Effector CD4-positive, alpha-beta T cell (primary cell): ENCODE measurements around the gene PIK3R3.

Source experiments
- DNase-seq: peaks from one replicate; pipeline ENCODE4 v3.0.0-alpha.2; 2020
- total RNA-seq: gene quantifications from one replicate; lab custom pipeline; 2026; lab: John Stamatoyannopoulos, UW

The PIK3R3 gene
- 0.75 reads per million for total RNA-seq

DNA sequence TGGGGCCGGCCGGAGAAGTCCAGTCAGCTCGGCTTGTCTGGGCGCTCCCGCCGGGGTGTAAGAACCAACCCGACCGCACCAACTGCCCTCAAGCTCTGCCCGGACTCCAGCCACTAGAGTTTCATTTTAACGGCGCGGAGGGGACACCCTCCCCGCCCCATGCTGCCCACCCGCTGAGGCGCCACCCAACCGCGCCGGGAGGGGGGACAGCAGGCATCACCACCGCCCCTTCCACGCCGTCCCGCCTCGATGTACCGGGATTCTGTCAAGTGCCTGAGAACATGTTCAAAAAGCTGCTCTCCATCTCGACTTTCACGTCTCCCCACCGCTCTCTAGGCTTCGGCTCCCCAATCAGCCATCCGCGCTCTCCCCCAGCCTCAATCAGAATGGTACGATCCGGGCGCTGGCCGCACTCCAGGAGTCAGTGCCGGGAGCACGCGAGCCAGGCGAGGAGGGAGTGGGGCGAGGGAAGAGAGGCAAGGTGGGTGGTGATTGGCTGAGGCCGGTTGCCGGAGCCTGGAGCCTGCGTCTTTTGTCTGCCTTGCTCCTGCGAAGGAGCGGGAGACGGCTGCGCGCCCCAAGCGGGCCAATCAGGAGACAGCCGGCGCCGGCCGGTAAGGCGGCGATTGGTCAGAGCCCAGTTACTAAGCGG, at the start of gene PIK3R3:
Gene PIK3R3 (minus strand): TSS at position 101 of the 652 bp plus-strand sequence. CDS start 677 bp downstream, outside the sequence.
- peak; percentile 68 for DNase-seq

DNA sequence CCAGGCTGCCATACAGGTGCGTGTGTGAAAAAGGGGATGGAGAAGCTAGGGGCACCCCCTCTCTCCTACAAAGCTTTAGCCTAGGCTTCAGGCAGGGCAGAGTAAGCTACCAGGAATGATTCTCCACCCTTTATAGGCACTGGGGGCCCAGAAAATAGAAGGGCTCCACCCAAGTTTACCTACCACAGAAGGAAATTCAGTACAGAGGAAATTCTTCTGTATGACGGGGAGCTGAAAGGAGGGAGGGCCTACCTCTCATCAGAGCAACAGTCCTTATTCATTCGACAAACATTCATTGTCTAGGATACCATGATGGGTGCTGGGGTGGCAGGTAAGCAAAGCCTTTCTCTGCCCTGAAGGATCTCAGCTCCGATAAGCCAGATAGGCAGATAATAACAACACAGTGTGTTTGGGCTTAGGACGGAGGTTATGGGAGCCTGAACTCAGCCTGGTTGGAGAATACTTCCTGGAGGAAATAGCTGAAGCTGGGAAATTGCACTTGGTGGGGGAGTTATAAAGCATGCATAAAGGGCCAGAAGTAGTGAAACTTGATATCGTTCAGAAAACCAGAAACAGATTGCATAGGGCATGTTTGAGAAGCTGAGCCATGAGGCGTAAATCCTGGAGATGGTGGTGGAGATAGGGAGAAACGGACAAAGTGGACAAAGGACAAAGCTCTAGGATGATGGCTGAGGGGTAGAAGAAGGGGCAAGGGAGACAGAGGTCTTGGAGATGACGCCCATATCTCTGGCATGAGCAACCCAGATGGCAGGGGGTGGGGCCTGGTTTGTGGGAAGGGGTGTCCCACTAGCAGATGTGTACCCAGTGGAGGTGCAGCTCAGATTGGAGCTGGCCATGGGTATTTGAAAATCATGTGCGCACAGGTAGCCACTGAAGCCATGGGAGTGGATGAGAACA, 49.2 kb upstream of the PIK3R3 start:
- no peak for DNase-seq

DNA sequence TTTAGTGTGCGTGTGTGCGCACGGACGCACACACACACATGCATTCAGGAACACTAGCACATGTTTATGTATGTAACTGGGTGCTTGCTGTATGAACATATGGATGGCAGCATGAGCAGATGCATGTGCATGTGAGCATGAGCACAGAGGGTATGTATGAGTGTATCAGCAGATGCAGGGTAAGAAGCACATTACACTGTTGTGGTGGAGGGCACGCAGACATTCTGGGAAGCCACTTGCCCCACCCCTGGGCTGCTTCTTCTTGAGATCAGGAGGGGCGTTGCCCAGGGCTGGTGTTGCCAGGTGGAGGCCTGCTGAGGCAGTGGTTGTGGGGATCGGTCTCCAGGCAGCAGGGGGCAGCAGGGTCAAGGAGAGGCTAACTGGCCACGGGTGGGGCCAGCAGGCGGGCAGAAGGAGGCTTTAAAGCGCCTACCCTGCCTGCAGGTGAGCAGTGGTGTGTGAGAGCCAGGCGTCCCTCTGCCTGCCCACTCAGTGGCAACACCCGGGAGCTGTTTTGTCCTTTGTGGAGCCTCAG, 47.7 kb upstream of the PIK3R3 start:
- no peak for DNase-seq

DNA sequence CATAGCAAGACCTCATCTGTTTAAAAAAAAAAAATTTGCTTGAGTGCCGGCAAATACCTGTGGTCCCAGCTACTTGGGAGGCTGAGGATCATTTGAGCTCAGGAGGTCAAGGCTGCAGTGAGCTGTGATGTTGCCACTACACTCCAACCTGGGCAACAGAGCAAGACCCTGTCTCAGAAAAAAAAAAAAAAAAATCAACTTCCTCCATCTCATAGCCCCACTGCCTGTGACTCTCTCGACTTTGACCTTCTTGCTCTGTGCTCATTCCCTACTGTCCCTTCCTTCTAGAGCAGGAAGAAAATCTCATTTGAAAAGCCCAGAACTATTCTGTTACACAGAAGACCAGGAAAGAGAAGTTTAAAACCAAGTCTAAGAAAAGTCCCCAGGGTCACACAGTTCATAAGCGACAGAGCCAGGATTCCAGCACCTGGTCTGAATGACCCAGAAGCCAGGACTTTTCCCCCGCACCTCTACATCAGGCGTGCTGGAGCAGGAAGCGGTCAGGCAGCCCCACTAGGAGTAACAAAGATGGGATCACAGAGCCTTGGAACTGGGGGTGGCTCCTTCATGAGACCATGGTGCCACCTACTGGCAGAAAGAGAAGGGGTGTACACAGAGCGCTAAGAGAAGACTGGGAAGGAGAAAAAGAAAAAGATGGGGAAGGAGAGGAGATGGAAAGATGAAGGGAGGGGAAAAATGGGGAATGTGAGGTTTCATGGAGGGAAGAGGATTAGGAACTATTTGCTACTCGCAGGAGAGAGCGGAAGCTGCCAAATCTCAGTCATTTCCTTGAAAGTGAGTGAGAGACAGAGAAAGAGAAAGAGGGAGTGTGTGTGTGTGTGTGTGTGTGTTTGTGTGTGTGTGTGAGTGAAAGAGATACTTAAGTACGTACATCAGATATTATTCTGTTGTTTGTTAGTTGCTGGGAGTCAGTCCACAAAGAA, 47.0 kb upstream of the PIK3R3 start:
- DNase-seq = peak; percentile 61

DNA sequence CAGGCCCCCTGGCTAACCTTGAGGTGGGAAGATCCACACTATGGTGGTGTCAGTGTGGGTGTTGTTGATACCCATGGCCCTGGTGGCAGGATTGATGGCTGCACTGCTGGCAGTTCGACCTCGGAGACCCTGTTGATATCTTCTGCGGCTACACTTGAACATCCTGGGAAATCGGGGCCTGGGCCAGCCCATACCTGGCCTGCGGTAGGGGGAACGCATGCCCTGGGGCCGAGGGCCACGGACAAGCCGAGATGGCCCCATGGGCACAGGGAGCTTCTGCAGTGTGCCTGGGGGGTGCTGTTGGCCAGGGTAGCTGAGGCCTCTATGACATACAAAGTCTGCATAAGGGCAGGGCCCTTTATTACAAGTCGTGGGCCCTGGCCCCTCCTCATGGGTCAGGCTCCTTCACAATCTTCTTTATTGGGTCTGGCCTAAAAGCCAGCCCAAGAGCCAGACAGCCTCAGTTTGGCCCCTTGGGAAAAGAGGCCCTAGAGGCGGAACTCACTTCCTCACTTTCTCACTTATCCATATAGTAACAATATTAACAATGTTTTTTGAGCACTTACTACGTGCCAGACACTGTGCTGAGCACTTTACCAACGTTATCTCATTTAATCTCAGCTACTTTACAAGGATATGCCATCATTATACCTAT, 43.9 kb upstream of the PIK3R3 start, which contains the start of gene P3R3URF:
Gene P3R3URF (minus strand): TSS at position 278 of the 655 bp plus-strand sequence. CDS start 17 bp downstream, at position 261.
- no peak for DNase-seq

DNA sequence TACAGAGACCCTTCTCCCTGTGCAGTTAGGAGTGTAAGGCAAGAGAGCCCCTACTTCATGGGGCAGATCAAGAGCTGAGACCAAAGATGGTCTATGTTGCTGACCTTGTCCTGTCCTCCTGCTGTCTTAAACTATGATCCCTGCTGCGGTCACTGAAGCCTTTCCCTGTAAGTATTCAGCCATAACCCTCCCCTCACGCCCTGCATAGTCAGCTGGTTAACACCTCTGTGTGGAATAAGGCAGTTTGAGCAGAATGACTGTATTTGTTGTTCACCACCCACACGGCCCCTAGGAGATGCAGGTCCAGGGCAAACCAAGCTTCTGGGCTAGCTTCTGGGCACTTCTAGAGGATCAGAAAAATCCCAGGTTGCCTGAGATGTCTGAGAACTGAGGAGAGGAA, 42.8 kb upstream of the PIK3R3 start:
- no peak for DNase-seq

DNA sequence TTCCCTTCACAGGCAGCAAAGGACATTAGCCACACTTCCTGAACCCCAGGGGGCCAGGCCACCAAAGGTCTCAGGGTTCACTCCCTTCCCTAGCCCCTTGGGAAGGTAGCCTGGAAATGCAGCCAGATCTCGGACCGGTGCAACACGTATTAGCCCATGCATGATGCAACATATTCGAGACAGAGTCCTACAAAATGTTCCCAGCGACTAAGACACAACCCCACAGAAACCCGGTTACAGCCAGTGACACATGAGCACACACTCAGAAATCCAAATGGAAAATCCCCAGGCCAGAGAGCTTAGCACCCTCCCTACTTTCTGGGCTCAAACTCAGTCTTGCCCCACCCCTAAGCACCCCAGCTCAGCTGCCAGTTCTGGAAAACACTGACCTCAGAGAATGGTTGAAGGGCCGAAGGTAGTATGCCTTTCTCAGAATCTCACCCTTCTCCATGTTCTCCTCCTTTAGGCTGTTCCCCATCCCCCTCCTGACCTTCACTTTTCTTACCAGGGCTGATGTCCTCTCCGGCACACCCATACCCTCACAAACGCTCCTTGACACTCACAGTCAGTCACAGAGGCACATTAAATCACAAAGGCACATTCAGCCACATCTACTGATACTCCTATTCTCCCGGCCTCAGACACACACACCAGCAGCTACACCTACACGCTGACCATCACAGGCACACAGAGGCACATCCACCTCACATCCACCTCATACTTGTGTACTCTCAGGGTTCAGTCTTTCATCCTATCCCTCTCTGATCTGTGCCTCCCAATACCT, 42.2 kb upstream of the PIK3R3 start, which contains the start of gene TSPAN1:
Gene TSPAN1 (plus strand): TSS at position 640 of the 784 bp plus-strand sequence. CDS start 6,021 bp downstream, outside the sequence.
- DNase-seq = no peak

DNA sequence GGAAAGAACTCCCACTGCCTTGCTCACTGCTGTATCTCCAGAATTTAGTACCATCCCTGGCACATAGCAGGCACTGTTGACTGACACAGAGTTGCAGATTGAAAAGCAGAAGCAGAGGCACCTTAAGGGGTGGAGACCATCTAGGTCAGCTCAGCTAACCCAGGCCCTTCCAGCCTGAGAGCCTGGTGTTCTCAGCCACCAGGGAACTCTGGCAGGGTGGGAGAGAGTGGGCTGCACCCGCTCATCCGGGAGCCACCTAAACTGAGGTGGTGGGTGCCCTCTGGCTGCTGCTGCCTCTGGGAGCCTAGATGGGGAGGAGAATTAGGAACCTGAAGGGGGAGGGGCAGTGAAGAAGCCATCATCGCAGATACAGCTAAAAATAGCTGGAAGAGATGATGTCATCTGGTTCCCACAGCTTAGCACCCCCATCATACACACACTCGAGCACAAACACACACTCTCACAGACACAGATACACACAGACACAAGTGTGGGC, 41.0 kb upstream of the PIK3R3 start:
- no peak for DNase-seq

DNA sequence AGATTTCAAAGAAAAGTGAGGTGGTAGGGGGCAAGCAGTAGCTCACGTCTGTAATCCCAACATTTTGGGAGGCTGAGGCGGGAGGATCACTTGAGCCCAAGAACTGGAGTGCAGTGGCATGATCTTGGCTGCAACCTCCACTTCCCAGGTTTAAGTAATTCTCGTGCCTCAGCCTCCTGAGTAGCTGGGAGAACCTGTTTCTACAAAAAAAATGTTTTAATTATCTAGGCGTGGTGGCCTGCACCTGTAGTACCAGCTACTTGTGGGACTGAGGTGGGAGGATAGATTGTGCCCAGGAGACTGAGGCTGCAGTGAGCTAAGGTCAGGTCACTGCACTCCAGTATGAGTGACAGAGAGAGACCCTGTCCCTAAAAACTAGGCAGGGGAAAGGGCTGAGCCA, 39.9 kb upstream of the PIK3R3 start:
- DNase-seq = no peak

DNA sequence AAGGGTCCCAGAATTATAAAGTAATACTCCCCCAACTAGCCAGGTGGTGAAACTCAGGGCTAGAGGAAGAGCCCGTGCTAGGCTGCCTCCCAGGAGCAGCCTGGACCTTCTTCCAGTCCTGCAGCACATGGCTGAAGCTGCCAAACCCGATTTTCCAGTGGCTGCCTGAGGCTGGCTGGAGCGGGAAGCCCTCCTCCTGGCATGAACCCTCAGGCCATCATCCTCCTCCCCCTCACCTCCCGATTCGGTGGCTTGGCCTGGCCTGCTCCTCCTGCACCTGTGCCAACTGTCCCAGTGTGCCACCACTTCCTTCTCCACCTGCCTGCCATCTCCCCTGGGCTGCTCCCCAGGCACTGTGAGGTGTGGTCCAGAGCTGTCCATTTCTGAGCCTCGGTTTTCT, 39.4 kb upstream of the PIK3R3 start:
- no peak for DNase-seq

DNA sequence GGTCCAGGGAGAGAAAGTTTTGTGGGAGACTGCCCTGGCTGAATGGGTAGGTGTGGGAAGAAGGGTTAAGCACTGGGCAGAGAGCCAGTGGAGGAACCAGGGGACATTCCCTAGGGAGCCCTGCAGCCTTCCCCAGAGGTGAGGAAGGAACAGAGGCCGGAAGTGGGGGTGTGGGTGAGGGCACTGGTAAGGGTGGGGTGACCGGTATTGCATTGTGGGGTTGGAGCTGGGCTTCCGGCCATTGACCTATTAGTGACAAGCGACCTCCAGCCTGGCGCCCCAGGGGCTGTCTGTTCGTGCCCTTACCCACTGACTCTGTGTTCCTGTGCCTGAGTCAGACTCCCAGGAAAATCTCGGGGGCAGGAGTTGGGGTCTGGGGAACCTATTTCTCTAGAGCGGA, 38.9 kb upstream of the PIK3R3 start:
- no peak for DNase-seq

DNA sequence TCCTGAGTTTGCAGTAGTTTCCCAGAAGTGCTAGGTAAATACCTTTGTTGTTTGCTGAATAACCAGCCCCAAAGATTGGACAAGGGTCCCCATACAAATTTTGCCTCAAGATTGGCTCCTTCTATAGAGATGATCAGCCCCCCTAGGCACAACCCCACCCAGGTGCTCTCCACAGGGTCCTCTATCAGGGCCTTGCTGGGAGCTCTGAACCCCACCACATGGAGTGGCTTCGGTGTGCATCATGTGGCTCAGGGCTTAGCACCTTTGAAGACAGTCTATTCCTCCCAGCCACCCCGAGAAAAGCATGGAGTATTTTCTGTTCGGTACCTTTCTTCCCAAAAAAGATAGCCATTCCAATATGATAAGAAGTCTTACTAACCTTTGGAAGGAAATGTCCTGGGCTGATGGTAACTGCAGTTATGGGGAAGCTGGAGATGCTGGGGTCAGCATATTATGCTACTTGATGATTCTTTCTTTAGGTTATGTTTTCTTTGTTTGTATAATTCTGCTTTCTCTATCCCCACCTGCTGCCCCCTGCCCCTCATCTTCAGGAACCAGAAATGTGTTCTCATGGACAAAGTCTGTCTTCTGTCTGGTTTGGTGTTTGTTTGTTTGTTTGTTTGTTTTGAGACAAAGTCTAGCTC, 37.5 kb upstream of the PIK3R3 start:
- no peak for DNase-seq

DNA sequence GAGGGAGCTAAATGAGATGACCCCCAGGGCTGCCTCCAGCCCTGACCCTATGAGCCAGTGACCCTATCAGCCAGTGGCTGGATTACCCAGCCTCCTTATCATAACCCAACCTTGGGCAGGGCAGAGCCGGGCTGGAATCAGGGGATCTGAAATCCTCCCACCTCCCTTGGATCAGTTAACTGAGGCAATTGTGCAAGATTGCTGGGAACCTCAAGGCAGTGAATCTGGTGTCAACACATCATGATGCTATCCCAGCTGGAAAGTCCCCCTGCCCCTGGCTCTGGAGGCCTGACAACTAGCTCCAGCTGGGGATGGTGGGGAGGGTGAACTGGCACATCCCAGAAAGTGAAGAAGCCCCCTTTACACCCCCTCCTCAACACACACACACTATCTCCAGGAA, 36.0 kb upstream of the PIK3R3 start:
- no peak for DNase-seq

DNA sequence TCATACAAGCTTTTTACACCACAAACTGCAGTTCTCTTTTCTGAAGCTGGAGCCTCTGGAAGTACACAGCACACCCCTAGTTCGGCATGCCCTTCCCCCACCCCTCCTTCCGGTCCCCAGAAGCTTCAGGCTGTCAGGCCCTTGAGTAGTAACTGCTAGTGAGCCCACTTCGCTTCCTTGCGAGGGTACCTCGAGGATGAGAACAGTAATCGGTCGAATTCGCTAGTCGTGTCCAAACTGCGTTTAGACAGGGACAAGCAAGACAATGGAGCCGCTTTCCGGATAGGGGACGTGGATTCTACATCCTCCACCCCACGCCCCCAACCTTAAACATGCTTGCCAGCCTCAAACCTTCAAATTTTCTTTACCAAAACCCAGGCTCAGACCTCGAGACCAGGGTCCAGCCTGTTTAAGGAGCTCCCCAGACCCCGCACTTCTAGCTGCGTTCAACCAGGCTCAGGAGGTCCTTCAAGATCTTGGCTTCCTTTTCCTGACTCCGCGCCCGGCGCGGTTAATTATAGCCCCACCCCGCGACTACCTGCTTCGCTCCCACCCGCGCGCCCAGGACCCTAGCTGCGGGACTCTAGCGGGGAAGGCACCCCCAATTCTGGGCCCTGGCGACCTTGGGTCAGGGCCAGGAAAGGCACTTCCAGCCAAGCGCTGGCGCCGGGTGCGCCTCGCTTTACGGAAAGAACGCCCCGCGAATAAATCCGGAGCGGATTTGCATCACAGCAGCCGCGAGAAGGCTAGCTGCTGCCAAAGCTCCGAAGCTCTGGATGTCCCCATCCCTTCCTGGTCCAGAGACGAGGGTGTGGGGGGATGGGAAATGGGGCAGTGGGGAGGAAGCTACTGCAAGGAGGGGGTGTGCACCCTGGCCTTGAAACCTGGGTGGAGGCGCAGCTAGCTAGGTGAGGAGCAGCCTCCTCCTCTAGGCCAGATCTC, 34.4 kb upstream of the PIK3R3 start:
- DNase-seq = peak; percentile 14

DNA sequence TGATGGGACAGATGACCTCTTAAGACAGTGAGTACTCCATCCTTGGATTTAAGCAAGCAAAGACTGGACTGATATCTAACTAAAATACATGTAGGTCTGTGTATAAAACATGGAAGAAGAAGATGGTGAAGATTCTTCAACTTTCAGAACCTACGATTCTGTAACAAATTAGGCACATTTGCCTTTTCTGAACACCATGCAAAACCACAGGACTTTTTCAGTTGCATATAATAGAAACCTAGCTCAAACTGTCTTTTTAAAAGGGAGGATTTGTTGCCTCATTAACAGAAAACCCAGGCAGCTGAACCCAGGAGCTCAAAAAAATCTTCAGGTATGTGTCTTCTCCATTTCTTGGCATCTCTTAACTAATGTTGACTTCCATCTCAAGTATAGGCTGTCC, 27.8 kb upstream of the PIK3R3 start:
- no peak for DNase-seq

DNA sequence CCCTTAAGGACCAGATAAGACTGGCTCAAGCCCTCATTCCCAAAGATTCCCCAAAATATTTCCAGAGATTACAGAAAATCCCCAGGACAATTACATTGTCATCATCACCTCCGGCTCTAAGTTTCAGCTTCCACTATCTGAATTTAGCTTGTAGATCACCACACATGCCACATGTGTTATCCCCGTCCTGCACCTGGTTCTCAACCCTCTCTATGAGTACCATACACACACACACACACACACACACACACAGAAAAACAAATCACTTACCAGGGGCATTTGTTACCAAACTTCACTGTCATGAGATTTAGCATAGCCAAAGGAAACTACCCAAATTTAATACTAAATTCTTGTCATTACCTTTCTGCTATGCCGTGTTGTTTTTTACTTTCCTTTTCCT, 27.1 kb upstream of the PIK3R3 start:
- DNase-seq = no peak

DNA sequence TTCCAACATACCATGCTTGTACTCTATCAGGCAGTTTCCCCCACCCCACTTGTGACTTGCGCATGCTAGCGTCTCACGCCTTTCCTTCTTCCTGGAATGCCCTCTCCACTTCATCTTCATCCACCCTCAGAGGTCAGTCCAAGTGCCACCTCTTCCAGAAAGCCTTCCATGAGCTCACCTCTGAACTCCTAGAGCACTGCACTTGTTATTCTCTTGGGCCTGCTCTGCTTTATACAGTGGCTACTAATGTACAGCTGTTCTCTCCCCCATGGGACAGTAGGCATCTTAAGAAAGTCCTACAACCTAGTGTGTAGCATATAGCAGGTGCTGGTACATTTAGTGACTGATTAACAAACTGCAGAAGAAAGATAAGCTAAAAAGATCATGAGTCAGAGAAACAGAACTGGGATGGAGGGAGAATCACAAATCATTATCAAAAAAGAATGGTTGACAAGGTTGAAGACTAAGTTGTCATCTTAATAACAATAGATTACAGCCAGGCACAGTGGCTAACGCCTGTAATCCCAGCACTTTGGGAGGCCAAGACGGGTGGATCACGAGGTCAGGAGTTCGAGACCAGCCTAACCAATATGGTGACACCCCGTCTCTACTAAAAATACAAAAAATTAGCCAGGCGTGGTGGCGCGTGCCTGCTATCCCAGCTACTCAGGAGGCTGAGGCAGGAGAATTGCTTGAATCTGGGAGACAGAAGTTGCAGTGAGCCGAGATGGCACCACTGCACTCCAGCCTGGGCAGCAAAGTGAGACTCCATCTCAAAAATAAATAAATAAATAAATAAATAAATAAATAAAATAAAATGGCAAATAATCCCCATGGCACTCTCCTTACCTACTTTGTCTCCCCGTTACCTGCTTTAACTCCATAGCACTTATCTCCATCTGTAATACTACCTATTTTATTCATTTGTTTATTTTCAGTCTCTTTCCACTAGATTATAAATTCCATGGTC, 26.2 kb upstream of the PIK3R3 start:
- no peak for DNase-seq

DNA sequence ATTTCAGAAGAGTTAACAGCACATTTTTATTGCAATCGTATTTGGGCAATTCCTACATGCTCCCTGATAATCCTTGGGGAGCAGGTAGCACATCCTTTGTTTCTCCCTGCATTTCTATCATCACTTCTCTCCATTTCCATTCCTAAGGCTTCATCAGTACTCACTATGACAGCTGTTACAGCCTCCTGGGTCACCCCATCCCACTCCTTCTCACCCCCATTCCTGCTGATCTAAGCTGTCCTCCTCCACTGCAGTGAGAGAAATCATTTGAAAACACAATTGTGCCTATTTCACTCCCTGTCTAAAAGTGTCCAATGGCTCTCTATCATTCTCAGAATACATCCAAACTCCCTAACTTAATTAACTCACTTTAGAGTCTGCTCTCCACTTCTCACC, 25.5 kb upstream of the PIK3R3 start:
- no peak for DNase-seq
